GM12891 (cell line): ENCODE measurements around the gene DNAH12.
"Not testable (repeated sequence)": the region's sequence is repeated elsewhere in the genome, so short reads cannot be mapped to it uniquely, and the experiment has no call there.

Experiments
- DNase-seq: peaks from one replicate; pipeline ENCODE4 v3.0.0; 2011; ENCODE audit warnings: low spot score; ENCODE audit not compliant: insufficient read length
- FAIRE-seq: peaks from 2 replicates; lab custom pipeline; 2011; peaks lifted over from hg19 to GRCh38; lab: Jason Lieb, UNC
- PAX5 ChIP-seq: IDR thresholded peaks from 2 replicates; pipeline ENCODE4 v1.6.1; 2011; ENCODE audit warnings: low read length, moderate library complexity, mild to moderate bottlenecking; ENCODE audit not compliant: insufficient read depth, severe bottlenecking
- POLR2A ChIP-seq: IDR thresholded peaks from 2 replicates; pipeline ENCODE4 v1.6.1; 2011; ENCODE audit warnings: low read depth, low read length, control low read depth
- POLR2AphosphoS5 ChIP-seq: IDR thresholded peaks from 2 replicates; pipeline ENCODE4 v1.6.1; 2011; ENCODE audit warnings: low read depth, low read length, control low read depth
- POU2F2 ChIP-seq: IDR thresholded peaks from 2 replicates; pipeline ENCODE4 v1.6.1; 2011; ENCODE audit warnings: low read depth, mild to moderate bottlenecking, control low read depth, low read length, moderate library complexity
- SPI1 ChIP-seq: IDR thresholded peaks from 2 replicates; pipeline ENCODE4 v1.6.1; 2011; ENCODE audit warnings: low read depth, low read length, control low read depth
- TAF1 ChIP-seq: IDR thresholded peaks from 2 replicates; pipeline ENCODE4 v1.6.1; 2011; ENCODE audit warnings: low read depth, low read length, control low read depth

DNAH12 gene

GRCh38 chr3:57484563-57484962, 59.6 kb downstream of the DNAH12 start:
- no peak for TF ChIP-seq POLR2AphosphoS5
- no peak for TF ChIP-seq PAX5
- TF ChIP-seq POLR2A, result no peak
- no peak for TF ChIP-seq TAF1
- no peak for TF ChIP-seq POU2F2
- no peak for TF ChIP-seq SPI1
- DNase-seq (no peak), FAIRE-seq (no peak)

- not testable (repeated sequence) for DNase-seq, FAIRE-seq
These were observed 67.0 kb downstream of the DNAH12 start for GRCh38 chr3:57477193-57477592.

- no peak for DNase-seq
- TF ChIP-seq POLR2AphosphoS5 (no peak), TAF1 (no peak), PAX5 (no peak), SPI1 (no peak), POLR2A (no peak), POU2F2 (no peak)
- FAIRE-seq, result no peak
These were observed 79.3 kb downstream of the DNAH12 start for GRCh38 chr3:57464801-57465200.

GRCh38 chr3:57464011-57464410, 80.1 kb downstream of the DNAH12 start:
- FAIRE-seq, result no peak
- DNase-seq, result no peak
- TF ChIP-seq PAX5 (no peak), POLR2AphosphoS5 (no peak), POLR2A (no peak), POU2F2 (no peak), SPI1 (no peak), TAF1 (no peak)

GRCh38 chr3:57451150-57451846, 92.8 kb downstream of the DNAH12 start:
- no peak for FAIRE-seq
- DNase-seq, result no peak

GRCh38 chr3:57449276-57449847, 94.8 kb downstream of the DNAH12 start:
- not testable (repeated sequence) for DNase-seq, FAIRE-seq

More at GRCh38 chr3:57451150-57451846, 92.8 kb downstream of the DNAH12 start:
- TF ChIP-seq SPI1 (no peak), PAX5 (no peak)

- FAIRE-seq, DNase-seq: not testable (repeated sequence)
These were observed 95.7 kb downstream of the DNAH12 start for GRCh38 chr3:57448489-57448888.

- no peak for DNase-seq
- TF ChIP-seq PAX5 (no peak), POLR2AphosphoS5 (no peak), POU2F2 (no peak), SPI1 (no peak), POLR2A (no peak), TAF1 (no peak)
- FAIRE-seq, result no peak
These were observed 97.8 kb downstream of the DNAH12 start for GRCh38 chr3:57446318-57446841.

- DNase-seq (no peak), FAIRE-seq (no peak)
- TF ChIP-seq POLR2AphosphoS5, result no peak
- TF ChIP-seq SPI1, result no peak
- no peak for TF ChIP-seq POLR2A
- TF ChIP-seq POU2F2, result no peak
- no peak for TF ChIP-seq PAX5
- no peak for TF ChIP-seq TAF1
These were observed 99.7 kb downstream of the DNAH12 start for GRCh38 chr3:57444469-57444868.

GRCh38 chr3:57440144-57440543, 104.0 kb downstream of the DNAH12 start:
- DNase-seq, FAIRE-seq: not testable (repeated sequence)

GRCh38 chr3:57438460-57438859, 105.7 kb downstream of the DNAH12 start:
- DNase-seq, FAIRE-seq: not testable (repeated sequence)
- peak; percentile 21; the same call in 1 of the 2 replicates for TF ChIP-seq SPI1
